ENCODE data around the gene CEP44.
"Not testable (repeated sequence)": the region's sequence is repeated elsewhere in the genome, so short reads cannot be mapped to it uniquely, and the experiment has no call there.

CEP44 gene

DNA sequence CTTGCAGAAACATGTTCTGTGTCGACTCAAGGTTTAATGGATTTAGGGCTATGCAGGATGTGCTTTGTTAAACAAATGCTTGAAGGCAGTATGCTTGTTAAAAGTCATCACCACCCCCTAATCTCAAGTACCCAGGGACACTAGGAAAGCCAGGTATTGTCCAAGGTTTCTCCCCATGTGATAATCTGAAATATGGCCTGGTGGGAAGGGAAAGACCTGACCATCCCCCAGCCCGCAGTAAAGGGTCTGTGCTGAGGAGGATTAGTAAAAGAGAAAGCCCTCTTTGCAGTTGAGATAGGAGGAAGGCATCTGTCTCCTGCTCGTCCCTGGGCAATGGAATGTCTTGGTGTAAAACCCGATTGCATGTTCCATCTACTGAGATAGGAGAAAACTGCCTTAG is 96.5 kb downstream of the CEP44 start:
- not testable (repeated sequence) for H3K4me1 Mint-ChIP-seq; H3K4me3 Mint-ChIP-seq; H3K27ac Mint-ChIP-seq; H3K36me3 Mint-ChIP-seq; H3K9me3 Mint-ChIP-seq; ATAC-seq; DNase-seq (ENCODE audit: low spot score in 2 of 2)

GRCh38 chr4:174380699-174381439 is 97.2 kb downstream of the CEP44 start:
- ATAC-seq (no peak), DNase-seq (ENCODE audit: low spot score in 2 of 2) (no peak)
- Mint-ChIP-seq H3K27ac (no peak overlapping the region), H3K9me3 (no peaks in the 10 kb centered on the region), H3K4me1 (no peaks in the 10 kb centered on the region), H3K4me3 (no peak overlapping the region), H3K36me3 (no peaks in the 10 kb centered on the region)

- ATAC-seq (no peak), DNase-seq (ENCODE audit: low spot score in 2 of 2) (no peak)
- Mint-ChIP-seq H3K36me3 (no peaks in the 10 kb centered on the region), H3K4me1 (no peaks in the 10 kb centered on the region), H3K9me3 (no peaks in the 10 kb centered on the region), H3K27ac (no peak overlapping the region), H3K4me3 (no peak overlapping the region)
Observed at GRCh38 chr4:174381440-174381800, 97.7 kb downstream of the CEP44 start.
